ENCODE measurements around the gene CD151.

Gene CD151

DNA sequence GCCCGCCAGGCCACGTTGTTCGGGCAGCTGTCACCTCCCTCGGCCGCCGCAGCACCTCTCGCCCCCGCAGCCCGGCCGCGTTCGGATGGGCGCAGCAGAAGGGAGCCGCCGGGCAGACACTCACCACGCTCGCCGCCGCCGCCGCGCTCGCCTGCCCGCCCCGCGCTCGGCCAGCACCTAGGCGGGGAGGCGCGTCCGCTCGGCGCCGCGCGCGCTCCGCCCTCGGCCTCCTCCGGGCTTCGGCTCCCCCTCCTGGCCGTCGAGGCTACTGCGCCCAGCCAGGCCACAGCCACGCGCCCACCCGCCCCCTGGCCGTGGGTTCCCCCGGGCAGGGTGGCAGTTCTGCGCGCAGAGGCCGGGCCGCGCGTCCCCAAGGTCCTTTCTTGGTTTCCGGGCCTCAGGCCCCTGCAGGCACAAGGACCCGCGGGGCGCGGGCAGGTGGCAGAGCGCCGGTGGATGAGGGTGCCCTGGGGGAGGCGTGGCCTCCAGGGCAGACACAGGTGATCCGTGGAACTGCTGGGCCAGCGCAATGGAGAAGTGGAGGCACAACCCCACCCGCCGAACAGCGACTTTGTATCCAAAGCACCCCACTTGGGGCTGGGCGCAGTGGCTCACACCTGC lies 34.5 kb upstream of the CD151 start, which contains the start of gene SLC25A22:
SLC25A22 (minus strand) TSS at position 189 of the 621 bp plus-strand sequence. CDS start 3,275 bp downstream, outside the sequence.
- Histone ChIP-seq H3K9ac (ENCODE audit: insufficient read length, low read depth) (peak within 1 kb of the TSS; percentile 88), H3K9me3 (ENCODE audit: insufficient read depth, low read length) (no peaks in the 10 kb centered on the region), H3K36me3 (ENCODE audit: insufficient read depth, insufficient read length, low read length) (peaks cover 61% of the 10 kb centered on the region), H3K27me3 (ENCODE audit: insufficient read depth, insufficient read length) (no peaks in the 10 kb centered on the region), H3K4me1 (ENCODE audit: insufficient read depth, insufficient read length) (peaks cover 40% of the 10 kb centered on the region), H3K4me3 (ENCODE audit: insufficient read length, low read depth) (peak within 1 kb of the TSS; percentile 94)
- DNase-seq (ENCODE audit: low read depth, low spot score) = no peak
- TF ChIP-seq YY1 (IDR thresholded peaks at IDR 0.05; ENCODE audit: insufficient read depth, insufficient read length) (no peak), SUZ12 (IDR thresholded peaks at IDR 0.05; ENCODE audit: extremely low read depth, insufficient read depth, insufficient read length) (no peak), ZNF274 (IDR thresholded peaks at IDR 0.05; ENCODE audit: low read depth, low read length) (no peak)

- no peak for TF ChIP-seq YY1 (IDR thresholded peaks at IDR 0.05; ENCODE audit: insufficient read depth, insufficient read length)
- TF ChIP-seq ZNF274 (IDR thresholded peaks at IDR 0.05; ENCODE audit: low read depth, low read length) = no peak
- no peak for TF ChIP-seq SUZ12 (IDR thresholded peaks at IDR 0.05; ENCODE audit: extremely low read depth, insufficient read depth, insufficient read length)
- Histone ChIP-seq H3K4me3 (ENCODE audit: insufficient read length, low read depth) (no peak overlapping the region), H3K36me3 (ENCODE audit: insufficient read depth, insufficient read length, low read length) (peaks cover 53% of the 10 kb centered on the region), H3K27me3 (ENCODE audit: insufficient read depth, insufficient read length) (no peaks in the 10 kb centered on the region), H3K9me3 (ENCODE audit: insufficient read depth, low read length) (no peaks in the 10 kb centered on the region), H3K4me1 (ENCODE audit: insufficient read depth, insufficient read length) (peaks cover 42% of the 10 kb centered on the region), H3K9ac (ENCODE audit: insufficient read length, low read depth) (peak overlapping the region; percentile 50)
- no peak for DNase-seq (ENCODE audit: low read depth, low spot score)
Observed at GRCh38 chr11:799641-800316, 33.0 kb upstream of the CD151 start.

- peak overlapping the region; percentile 21 for H3K9ac ChIP-seq (ENCODE audit: insufficient read length, low read depth)
- H3K4me3 ChIP-seq (ENCODE audit: insufficient read length, low read depth) = no peak overlapping the region
- no peak for TF ChIP-seq ZNF274 (IDR thresholded peaks at IDR 0.05; ENCODE audit: low read depth, low read length)
- no peak for TF ChIP-seq SUZ12 (IDR thresholded peaks at IDR 0.05; ENCODE audit: extremely low read depth, insufficient read depth, insufficient read length)
- no peak for TF ChIP-seq YY1 (IDR thresholded peaks at IDR 0.05; ENCODE audit: insufficient read depth, insufficient read length)
- peaks cover 52% of the 10 kb centered on the region for H3K36me3 ChIP-seq (ENCODE audit: insufficient read depth, insufficient read length, low read length)
- no peaks in the 10 kb centered on the region for H3K9me3 ChIP-seq (ENCODE audit: insufficient read depth, low read length)
- H3K27me3 ChIP-seq (ENCODE audit: insufficient read depth, insufficient read length) = no peaks in the 10 kb centered on the region
- peaks cover 37% of the 10 kb centered on the region for H3K4me1 ChIP-seq (ENCODE audit: insufficient read depth, insufficient read length)
- DNase-seq (ENCODE audit: low read depth, low spot score) = no peak
Observed at GRCh38 chr11:800473-800872, 32.3 kb upstream of the CD151 start.

- H3K4me1 ChIP-seq (ENCODE audit: insufficient read depth, insufficient read length) = peaks cover 32% of the 10 kb centered on the region
- no peak overlapping the region for H3K4me3 ChIP-seq (ENCODE audit: insufficient read length, low read depth)
- no peaks in the 10 kb centered on the region for H3K27me3 ChIP-seq (ENCODE audit: insufficient read depth, insufficient read length)
- TF ChIP-seq SUZ12 (IDR thresholded peaks at IDR 0.05; ENCODE audit: extremely low read depth, insufficient read depth, insufficient read length) (no peak), YY1 (IDR thresholded peaks at IDR 0.05; ENCODE audit: insufficient read depth, insufficient read length) (no peak), ZNF274 (IDR thresholded peaks at IDR 0.05; ENCODE audit: low read depth, low read length) (no peak)
- H3K9me3 ChIP-seq (ENCODE audit: insufficient read depth, low read length) = no peaks in the 10 kb centered on the region
- peak overlapping the region; percentile 32 for H3K9ac ChIP-seq (ENCODE audit: insufficient read length, low read depth)
- DNase-seq (ENCODE audit: low read depth, low spot score) = no peak
- H3K36me3 ChIP-seq (ENCODE audit: insufficient read depth, insufficient read length, low read length) = peaks cover 52% of the 10 kb centered on the region
Observed at GRCh38 chr11:801097-801780, 31.5 kb upstream of the CD151 start.

- no peak for TF ChIP-seq SUZ12 (IDR thresholded peaks at IDR 0.05; ENCODE audit: extremely low read depth, insufficient read depth, insufficient read length)
- TF ChIP-seq ZNF274 (IDR thresholded peaks at IDR 0.05; ENCODE audit: low read depth, low read length) = no peak
- no peak for TF ChIP-seq YY1 (IDR thresholded peaks at IDR 0.05; ENCODE audit: insufficient read depth, insufficient read length)
- Histone ChIP-seq H3K9ac (ENCODE audit: insufficient read length, low read depth) (peak overlapping the region; percentile 5), H3K9me3 (ENCODE audit: insufficient read depth, low read length) (no peaks in the 10 kb centered on the region), H3K27me3 (ENCODE audit: insufficient read depth, insufficient read length) (no peaks in the 10 kb centered on the region), H3K36me3 (ENCODE audit: insufficient read depth, insufficient read length, low read length) (peaks cover 52% of the 10 kb centered on the region), H3K4me3 (ENCODE audit: insufficient read length, low read depth) (no peak overlapping the region), H3K4me1 (ENCODE audit: insufficient read depth, insufficient read length) (peaks cover 27% of the 10 kb centered on the region)
- no peak for DNase-seq (ENCODE audit: low read depth, low spot score)
Observed at GRCh38 chr11:802018-802617, 30.6 kb upstream of the CD151 start.

DNA sequence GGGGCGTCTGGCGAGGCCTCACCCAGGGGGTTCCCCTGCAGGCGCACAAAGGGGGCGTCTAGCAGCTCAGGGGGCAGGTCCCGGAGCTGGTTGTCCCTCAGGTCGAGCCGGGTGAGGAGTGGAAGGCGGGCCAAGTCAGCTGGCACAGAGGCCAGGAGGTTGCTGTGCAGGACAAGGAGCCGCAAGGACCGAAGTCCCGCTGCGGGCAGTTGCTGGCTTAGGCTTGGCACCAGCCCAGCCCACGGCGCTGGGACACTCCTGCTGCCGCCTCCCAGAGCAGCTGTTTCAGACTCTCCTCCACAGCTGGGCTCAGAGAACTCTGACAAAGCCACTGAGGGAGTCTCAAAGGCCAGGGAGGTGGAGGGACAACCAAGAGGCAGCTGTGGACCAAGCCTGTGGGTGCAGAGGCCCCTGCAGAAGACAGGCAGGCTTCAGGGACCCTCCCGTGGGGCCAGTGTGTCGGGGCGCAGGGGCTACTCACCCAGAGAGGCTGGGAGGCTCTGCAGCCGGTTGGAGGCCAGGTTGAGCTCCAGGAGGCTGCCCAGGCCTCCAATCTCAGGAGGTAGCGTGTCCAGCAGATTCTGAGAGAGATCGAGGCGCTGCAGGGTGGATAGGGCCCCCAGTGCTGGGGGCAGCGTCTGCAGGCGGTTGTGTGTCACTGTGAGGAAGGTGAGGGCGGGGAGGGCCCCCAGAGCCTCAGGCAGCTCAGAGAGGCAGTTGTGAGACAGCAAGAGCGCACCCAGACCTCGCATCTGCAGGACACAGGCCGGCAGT lies 29.9 kb upstream of the CD151 start:
- no peak for DNase-seq (ENCODE audit: low read depth, low spot score)
- H3K27me3 ChIP-seq (ENCODE audit: insufficient read depth, insufficient read length) = no peaks in the 10 kb centered on the region
- peaks cover 27% of the 10 kb centered on the region for H3K4me1 ChIP-seq (ENCODE audit: insufficient read depth, insufficient read length)
- peak overlapping the region; percentile 96 for H3K9ac ChIP-seq (ENCODE audit: insufficient read length, low read depth)
- H3K9me3 ChIP-seq (ENCODE audit: insufficient read depth, low read length) = no peaks in the 10 kb centered on the region
- TF ChIP-seq SUZ12 (IDR thresholded peaks at IDR 0.05; ENCODE audit: extremely low read depth, insufficient read depth, insufficient read length) (no peak), YY1 (IDR thresholded peaks at IDR 0.05; ENCODE audit: insufficient read depth, insufficient read length) (no peak), ZNF274 (IDR thresholded peaks at IDR 0.05; ENCODE audit: low read depth, low read length) (no peak)
- H3K36me3 ChIP-seq (ENCODE audit: insufficient read depth, insufficient read length, low read length) = peaks cover 52% of the 10 kb centered on the region
- peak overlapping the region; percentile 4 for H3K4me3 ChIP-seq (ENCODE audit: insufficient read length, low read depth)

All from NT2/D1 (cell line).